Subcutaneous adipose tissue (tissue), 4 donors: Measurements from ENCODE around the gene UGT2A1. TPM values are rescaled to one million over a fixed set of nuclear protein-coding genes. Genes with fewer than 3 reads are reported as not detected.

Experiments used
- small RNA-seq: library from RNA; depleted of rRNA; stranded (forward); fragments of <200 nt; gene quantifications from one replicate; pipeline ENCODE3, GENCODE V24; 2016
- total RNA-seq, 4 donors: library from RNA; depleted of rRNA; stranded (reverse); fragments of >200 nt; gene quantifications; one replicate each; pipeline ENCODE4 v1.1.0, GENCODE V29; 2016
- TF ChIP-seq, protein P1 (sequence below): fragments of 450-650 bp; IDR thresholded peaks from one replicate; pipeline ENCODE4 v1.5.1; 2016; ENCODE audit warnings: low read depth, mild to moderate bottlenecking, control low read depth, antibody characterized with exemption, moderate library complexity

UGT2A1 gene
- total RNA-seq, 4 donors from 2014 or later: not detected

DNA sequence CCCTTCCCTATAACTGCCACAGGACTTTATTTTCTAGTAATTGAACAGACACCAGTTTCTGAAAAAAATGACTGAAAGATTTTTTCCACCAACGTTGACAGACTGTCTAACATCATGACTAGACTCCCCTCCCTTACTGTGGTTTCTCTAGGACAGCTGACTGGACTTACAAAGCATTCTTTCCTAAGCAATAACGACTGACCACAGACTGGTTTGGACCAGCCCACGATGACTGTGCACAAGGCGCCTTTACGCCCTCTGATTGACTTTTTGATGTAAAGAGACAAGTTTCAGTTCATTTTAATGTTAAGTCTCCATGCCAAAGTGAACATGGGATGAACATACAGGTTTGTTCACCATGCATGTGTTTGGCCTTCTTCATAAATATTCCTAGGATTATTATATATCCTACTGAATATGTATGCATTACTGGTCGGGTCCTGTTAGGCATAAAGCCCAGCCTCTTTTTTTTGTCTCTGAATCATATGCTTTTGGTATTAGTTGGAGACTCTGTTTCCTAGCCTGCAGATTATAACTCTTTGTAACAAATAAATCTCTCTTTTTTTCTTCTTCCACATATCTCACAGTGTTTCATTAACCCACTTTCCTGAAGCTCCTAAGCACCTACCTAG is 106.8 kb downstream of the UGT2A1 start:
- TF ChIP-seq, protein P1, sequence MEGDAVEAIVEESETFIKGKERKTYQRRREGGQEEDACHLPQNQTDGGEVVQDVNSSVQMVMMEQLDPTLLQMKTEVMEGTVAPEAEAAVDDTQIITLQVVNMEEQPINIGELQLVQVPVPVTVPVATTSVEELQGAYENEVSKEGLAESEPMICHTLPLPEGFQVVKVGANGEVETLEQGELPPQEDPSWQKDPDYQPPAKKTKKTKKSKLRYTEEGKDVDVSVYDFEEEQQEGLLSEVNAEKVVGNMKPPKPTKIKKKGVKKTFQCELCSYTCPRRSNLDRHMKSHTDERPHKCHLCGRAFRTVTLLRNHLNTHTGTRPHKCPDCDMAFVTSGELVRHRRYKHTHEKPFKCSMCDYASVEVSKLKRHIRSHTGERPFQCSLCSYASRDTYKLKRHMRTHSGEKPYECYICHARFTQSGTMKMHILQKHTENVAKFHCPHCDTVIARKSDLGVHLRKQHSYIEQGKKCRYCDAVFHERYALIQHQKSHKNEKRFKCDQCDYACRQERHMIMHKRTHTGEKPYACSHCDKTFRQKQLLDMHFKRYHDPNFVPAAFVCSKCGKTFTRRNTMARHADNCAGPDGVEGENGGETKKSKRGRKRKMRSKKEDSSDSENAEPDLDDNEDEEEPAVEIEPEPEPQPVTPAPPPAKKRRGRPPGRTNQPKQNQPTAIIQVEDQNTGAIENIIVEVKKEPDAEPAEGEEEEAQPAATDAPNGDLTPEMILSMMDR: no peak

Small RNA genes within 50 kb of the gene (small RNA-seq; reads per million reads assigned to genes)
- gene UGT2A2: not detected

Other genes with a start within 250 kb of the UGT2A1 start
- not detected for gene UGT2B4, start 157.3 kb downstream of the UGT2A1 start, total RNA-seq
- gene UGT2A2, start 13.6 kb downstream of the UGT2A1 start, total RNA-seq: not detected
- gene SULT1B1, start 107.4 kb upstream of the UGT2A1 start, total RNA-seq: 1 to 10 TPM in 3 of 4 donors, under 1 TPM in 1; 0.75 to 3.3 (median 2.0) TPM
- under 1 TPM in 1 of 4 donors, not detected in 3; 0.34 TPM for gene SULT1E1, start 206.9 kb upstream of the UGT2A1 start, total RNA-seq